ENCODE data around the gene NABP1. TPM values are rescaled to one million over a fixed set of nuclear protein-coding genes. Genes with fewer than 3 reads are reported as not detected.

The NABP1 gene
- polyA plus RNA-seq, 1 donor = 16.0 TPM

DNA sequence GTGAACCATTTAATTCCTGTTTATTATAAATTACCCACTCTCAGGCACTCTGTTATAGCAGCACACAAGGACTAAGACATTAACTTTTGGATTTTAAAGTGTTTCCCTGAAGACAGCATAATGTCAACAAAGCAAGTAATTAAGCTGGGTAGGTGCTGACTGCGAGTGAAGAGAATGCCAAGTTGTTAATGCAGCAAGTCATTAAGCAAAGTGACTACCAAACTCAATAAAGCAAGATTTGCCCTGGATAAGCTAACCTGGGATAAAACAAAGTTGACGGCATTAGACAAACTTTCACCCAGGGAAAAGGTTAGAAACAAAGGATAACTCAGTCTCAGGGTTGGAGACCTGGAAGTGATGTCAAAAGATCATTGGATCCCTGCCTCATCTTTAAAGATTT is 28.4 kb upstream of the NABP1 start:
- DNase-seq = no peak

DNA sequence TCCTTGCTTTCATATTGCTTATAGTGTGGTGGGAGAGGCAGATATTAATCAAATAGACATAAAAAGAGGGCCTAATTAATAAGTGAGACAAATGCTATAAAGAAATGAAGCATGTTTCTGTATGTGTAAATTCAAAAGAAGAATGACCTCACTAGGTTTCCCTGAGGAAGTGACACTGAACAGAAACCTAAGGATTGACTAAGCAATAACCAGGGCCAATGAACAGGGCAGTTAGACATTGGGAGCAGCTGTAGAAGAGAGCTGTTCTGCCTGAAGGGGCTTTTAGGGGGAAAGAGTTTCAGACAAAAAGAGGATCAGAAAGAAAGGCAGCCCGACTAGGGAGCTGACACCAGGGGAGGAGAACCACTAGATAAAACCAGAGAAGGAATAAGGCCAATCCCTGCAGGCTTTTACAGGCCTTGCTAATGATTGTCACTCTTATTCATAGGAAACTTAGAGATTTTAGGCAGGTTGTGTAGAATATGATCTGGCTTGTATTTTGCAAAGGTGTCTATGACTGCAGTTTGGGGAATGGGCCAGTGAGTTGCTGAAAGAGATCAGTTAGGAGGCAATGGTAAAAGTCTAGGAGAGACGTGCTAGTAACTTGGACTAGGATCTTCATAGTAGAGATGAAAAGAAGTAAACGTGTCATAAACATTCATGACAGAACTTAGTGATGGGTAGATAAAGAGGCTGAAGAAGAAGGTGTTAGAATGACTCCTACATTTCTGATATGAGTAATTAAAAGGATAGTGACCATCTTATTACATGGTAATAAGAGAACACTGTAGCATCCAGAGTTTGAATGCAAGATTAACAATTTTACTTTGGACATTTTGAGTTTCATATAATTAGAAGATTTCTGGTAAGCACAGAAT is 26.8 kb upstream of the NABP1 start:
- no peak for DNase-seq

- no peak for DNase-seq
Observed at GRCh38 chr2:191653667-191654391, 24.1 kb upstream of the NABP1 start.

DNA sequence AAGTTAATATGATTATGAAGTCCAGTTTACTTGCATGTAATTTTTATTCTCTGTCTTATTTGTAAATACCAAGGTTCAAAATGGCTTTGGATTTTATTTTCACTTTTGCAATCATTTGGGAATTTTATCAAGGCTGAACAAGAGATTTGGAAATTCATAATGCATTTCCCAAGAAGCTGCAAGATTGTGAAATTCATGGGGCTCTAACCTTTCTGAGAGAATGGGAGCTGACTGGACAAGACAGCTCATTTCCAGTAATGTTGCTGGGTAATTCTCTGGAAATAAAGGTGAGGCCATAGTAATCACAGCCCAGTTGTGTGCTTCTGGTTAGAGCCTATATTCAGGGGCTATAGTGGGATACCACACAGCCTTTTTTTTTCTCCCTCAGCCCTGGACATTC is 21.5 kb upstream of the NABP1 start:
- DNase-seq = no peak

- DNase-seq = no peak
Observed at GRCh38 chr2:191656792-191657191, 21.1 kb upstream of the NABP1 start.

DNA sequence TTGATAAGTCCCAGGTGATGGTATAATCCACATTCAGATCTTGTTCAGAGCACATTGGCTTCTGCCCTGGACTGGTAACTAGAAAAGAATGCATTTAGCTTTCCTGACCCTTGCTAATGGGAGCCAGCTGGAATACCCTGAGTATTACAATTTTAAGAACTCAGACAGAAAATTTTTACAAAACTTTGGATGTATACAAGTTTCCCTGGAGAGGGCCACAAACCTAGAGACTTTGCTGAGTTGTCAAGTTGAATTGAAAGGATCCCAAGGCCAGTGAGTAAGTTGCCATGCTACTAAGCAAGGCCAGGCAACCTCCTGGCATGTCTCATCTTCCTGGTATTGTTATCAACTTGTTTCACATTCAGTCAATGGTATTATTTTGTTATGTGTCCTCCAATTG is 20.0 kb upstream of the NABP1 start:
- DNase-seq = no peak

- no peak for DNase-seq
Observed at GRCh38 chr2:191659198-191659597, 18.7 kb upstream of the NABP1 start.

- no peak for DNase-seq
Observed at GRCh38 chr2:191660575-191660974, 17.4 kb upstream of the NABP1 start.

- no peak for DNase-seq
Observed at GRCh38 chr2:191661097-191661924, 16.6 kb upstream of the NABP1 start.

DNA sequence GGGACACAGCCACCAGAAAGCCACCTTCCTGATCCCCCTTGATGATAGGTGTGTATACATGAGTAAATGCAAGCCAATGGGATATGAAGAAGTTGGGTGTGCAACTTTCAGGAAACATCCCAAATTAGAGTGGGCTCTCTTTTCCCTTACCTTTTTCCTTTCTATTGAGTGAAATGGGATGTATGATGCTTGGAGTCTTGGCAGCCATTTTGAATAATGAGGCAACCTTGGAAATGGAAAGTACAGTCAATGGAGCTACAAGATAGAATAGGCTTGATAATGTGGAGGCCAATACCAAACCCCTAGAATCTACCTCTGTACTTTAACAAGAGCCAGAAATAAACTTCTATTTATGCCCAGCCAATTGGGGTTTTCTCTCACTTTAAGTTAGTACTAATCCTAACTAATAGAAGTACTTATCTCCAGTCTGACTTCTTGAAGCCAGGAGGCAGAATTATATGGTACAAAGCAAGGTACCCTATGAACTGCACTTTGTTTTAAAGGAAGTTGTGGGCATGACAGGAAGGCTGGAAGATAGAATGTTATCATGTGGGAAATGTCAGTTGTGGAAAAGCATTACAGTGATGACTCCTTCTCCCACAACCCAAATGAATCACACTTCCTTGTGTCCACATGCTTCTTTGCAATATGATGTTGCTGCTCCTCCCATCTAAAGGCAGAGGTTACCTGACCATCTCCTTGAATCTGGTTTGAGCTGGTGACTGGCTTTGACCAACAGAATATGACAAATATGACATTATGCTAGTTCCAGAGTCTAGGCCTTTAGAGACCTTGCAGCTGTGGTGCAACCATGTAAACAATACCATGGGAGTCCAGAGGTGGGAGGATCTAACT is 12.9 kb upstream of the NABP1 start:
- DNase-seq = no peak

GRCh38 chr2:191666226-191666625 is 11.7 kb upstream of the NABP1 start:
- DNase-seq = no peak

DNA sequence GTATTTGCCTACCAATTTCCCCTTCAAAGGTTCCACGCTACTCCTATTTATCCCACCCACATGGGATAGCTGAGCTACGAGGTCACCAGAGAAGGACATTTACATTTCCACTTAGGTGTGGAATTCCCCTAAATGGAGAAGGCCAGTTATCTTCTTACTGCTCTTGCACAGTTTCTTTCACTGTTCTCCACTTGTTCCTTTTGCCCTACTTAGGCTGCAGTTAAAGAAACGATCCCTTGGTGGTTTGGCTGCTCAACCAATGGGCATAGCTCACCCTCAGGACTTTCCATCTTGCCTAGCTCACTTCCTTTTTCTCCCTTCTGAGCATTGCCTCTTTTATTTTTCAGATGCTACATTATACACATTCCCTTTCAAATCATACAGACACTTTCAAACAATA is 11.2 kb upstream of the NABP1 start:
- no peak for DNase-seq

DNA sequence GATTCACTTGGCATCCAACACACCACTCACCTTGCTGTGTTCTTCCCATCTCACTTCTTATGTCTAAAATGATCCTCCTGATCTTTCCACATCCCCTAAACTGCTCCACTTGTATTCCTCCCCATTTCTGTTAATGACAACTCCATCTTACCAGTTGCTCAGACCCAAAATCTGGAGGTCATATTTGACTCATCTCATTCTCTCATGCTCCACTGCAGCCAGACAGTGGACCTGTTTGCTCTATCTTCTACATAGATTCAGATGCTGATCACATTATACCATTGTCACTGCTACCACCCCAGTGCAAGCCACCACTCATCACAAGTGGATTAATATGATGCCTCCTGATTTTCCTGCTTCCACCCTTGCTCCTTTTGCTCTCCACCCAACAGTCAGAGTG is 7.9 kb upstream of the NABP1 start:
- no peak for DNase-seq

DNA sequence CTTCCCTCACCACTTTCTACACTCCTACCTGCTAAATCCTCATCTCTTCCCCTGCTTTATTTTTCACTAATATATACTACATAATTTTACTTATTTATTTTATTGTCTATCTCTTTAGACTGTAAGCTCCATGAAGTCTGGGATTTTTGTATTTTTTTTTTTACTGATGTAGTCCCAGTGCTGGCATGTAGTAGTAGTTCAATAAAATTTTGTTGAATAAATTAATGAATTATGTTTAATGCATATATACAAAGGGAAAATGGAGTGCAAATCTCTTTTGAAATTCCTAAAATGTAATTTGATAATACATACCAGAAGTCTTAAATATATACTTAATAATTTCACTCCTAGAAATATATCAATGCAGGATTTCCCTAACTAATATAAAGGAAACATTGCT is 7.1 kb upstream of the NABP1 start:
- no peak for DNase-seq

DNA sequence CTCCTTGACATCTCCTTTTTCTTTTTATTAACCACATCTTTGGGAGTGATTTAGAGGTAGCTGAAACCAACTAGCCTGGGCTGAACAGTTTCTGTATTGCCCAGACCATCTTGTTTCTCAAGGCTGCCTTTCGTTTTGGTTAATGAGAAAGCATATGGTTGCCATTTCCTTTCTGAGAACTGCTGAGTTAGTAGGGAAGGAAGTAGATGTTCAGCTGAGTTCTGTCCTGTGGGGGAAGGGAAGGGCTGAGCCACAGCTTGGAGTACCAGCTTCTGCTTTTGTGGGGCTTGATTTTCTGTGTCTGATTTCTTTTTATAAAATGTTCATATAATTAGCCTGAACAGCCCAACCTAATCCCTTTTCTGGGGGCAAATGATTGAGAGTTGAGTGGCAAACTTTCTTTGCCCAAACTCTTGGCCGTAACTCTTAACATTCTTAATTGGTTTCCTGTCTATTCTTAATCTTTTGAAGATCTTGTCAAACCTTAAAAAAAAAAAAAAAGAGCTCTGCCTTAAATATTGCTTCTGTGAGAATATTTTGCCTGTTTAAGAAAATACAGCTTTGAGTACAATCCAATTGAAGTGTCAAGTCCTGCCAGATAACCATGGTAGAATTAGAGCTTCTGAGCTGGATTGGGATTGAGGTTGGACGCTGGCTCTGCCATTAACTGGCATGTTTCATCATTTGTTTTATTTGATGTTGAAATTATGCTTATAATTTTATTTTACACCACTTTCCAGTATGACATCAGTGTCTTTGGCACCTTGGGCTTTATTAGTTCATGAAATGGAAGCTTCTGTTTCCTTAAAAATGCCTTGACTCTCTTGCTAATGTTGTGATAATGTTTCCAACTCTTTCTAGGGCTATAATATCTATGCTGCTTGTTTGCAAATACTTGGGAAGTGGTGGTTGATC is 1.9 kb upstream of the NABP1 start:
- peak; percentile 29 for DNase-seq

DNA sequence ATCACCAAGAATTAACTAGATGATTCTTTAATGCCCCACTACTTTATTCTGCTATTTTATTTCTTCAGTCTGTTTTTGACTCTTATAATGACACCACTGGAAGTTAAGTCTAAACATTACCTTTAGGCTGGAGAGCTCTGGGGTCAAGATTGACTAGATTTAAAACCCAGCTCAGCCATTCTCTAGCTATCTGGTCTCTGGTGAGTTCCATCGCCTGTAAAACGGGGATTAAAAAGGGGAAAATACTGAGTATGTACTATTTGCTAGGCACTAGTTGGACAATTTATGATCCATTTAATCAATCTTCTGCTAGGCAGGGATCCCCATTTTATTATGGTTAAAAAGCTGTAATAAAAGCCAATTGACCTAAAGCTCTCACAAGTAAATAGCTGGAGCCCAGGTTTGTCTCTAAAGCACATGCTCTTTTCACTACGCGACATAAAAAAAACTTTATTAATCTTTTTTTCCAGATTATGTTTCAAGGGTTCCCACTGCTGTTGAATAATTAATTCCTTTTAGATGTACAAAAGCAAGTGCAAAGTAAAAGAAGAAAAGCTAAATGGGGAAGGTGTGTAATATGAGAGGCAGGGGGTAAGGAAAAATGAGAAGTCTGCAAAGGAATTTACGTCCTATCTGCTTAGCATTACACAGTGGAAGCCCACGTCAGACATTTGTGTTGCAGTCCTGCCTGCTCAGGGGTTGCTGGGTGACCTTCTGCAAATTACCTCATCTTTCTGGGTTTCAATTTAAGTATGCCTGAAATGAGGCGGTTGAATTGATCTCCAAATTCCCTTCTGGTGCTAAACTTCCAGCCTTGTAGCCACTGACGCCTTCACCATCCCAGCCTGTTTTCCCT is 918 bp upstream of the NABP1 start:
- DNase-seq = peak; percentile 57

DNA sequence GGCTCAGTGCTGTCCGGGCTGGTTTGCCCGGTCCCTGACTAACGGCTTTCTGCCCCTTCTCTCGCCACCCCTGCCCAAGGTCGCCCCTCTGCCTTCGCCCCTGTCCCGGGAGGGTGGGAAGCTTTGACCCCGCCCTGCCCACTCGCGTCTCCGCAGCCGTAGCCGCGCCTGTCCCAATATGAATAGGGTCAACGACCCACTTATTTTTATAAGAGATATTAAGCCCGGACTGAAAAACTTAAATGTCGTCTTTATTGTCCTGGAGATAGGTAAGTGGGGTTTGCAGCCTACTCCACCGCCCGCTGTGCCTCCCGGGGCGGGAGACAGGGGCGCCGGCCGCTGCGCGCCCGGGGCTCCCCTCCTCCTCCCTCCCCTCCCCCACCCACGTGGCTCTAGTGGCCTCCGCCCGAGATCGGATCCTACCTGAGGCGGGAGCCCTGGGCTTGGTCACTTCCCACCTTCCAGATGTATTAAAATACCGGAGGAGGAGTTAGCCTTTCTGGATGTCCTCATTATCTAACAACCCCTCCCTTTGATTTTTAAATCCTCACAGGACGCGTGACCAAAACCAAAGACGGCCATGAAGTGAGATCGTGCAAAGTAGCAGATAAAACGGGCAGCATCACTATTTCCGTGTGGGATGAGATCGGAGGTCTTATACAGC is 633 bp downstream of the NABP1 start:
- DNase-seq = peak; percentile 34

GRCh38 chr2:191679818-191680600 is 2.1 kb downstream of the NABP1 start:
- DNase-seq = no peak

DNA sequence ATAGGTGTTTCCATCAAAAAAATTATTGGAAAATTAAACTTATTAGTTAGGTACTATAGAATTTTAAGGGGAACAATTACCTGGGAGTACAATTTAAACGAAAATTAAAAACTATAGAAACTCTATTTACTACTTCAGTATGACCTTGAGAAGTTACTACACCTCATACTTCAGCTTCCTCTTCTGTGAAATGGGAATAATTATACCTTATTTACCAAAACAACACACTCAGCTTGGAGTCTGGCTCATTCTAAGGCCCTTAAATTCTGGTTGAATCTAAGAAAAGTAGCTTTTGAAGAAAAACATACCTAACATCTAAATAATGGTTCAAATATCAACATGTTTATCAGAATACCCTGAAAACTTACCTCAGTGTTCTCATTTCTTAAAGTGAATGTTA is 2.7 kb downstream of the NABP1 start:
- DNase-seq = no peak
